ENCODE data around the gene PLG.

- TF ChIP-seq CEBPB (IDR thresholded peaks at IDR 0.05) (no peak), CTCF (IDR thresholded peaks at IDR 0.05) (no peak), CBX2 (IDR thresholded peaks at IDR 0.05; ENCODE audit: borderline replicate concordance, low read depth) (no peak), CHD2 (IDR thresholded peaks at IDR 0.05; ENCODE audit: low read length, partially characterized antibody) (no peak), RAD21 (conservative IDR thresholded peaks at IDR 0.05 in 1 of 2, IDR thresholded peaks at IDR 0.05 in 1 of 2) (no peak), MYC (IDR thresholded peaks at IDR 0.05; ENCODE audit: borderline replicate concordance, low read length) (no peak), RNF2 (IDR thresholded peaks at IDR 0.05; ENCODE audit: borderline replicate concordance, low read depth) (no peak)
Measured at GRCh38 chr6:160756021-160756420, 54.0 kb downstream of the PLG start.

Data from A549 (cell line).